Measurements from ENCODE around the gene SHTN1.

Gene SHTN1

GRCh38 chr10:116984202-116984990 lies 20.6 kb downstream of the SHTN1 start:
- DNase-seq, result no peak

GRCh38 chr10:116980041-116980440 lies 24.9 kb downstream of the SHTN1 start:
- no peak for DNase-seq

- no peak for DNase-seq
These were observed 26.1 kb downstream of the SHTN1 start for GRCh38 chr10:116978901-116979300.

- DNase-seq, result peak; percentile 76
These were observed 30.5 kb downstream of the SHTN1 start for GRCh38 chr10:116974456-116975005.

- DNase-seq, result no peak
These were observed 31.0 kb downstream of the SHTN1 start for GRCh38 chr10:116973946-116974455.

- no peak for DNase-seq
These were observed 31.5 kb downstream of the SHTN1 start for GRCh38 chr10:116973371-116973905.

- DNase-seq, result no peak
These were observed 32.9 kb downstream of the SHTN1 start for GRCh38 chr10:116972131-116972530.

- DNase-seq, result no peak
These were observed 34.9 kb downstream of the SHTN1 start for GRCh38 chr10:116970050-116970449.

GRCh38 chr10:116968331-116968730 lies 36.7 kb downstream of the SHTN1 start:
- no peak for DNase-seq

- DNase-seq, result peak; percentile 100
These were observed 43.4 kb downstream of the SHTN1 start for GRCh38 chr10:116961406-116962251.

- DNase-seq, result no peak
These were observed 44.8 kb downstream of the SHTN1 start for GRCh38 chr10:116960066-116960776.

GRCh38 chr10:116952729-116953128 lies 52.3 kb downstream of the SHTN1 start:
- no peak for DNase-seq

GRCh38 chr10:116948530-116948870 lies 56.5 kb downstream of the SHTN1 start:
- no peak for DNase-seq

GRCh38 chr10:116947841-116948529 lies 57.0 kb downstream of the SHTN1 start:
- DNase-seq, result no peak

- DNase-seq, result no peak
These were observed 60.1 kb downstream of the SHTN1 start for GRCh38 chr10:116944911-116945310.

GRCh38 chr10:116931806-116932205 lies 73.2 kb downstream of the SHTN1 start:
- no peak for DNase-seq

GRCh38 chr10:116926426-116926825 lies 78.6 kb downstream of the SHTN1 start:
- DNase-seq, result no peak

GRCh38 chr10:116925056-116925455 lies 79.9 kb downstream of the SHTN1 start:
- no peak for DNase-seq

- no peak for DNase-seq
These were observed 85.3 kb downstream of the SHTN1 start for GRCh38 chr10:116919706-116920105.

- no peak for DNase-seq
These were observed 85.8 kb downstream of the SHTN1 start for GRCh38 chr10:116919164-116919563.

GRCh38 chr10:116918583-116918982 lies 86.4 kb downstream of the SHTN1 start:
- no peak for DNase-seq

- no peak for DNase-seq
These were observed 87.5 kb downstream of the SHTN1 start for GRCh38 chr10:116917481-116917880.
